A673 (cell line): ENCODE measurements around the gene PHACTR2. TPM values are rescaled to one million over a fixed set of nuclear protein-coding genes. Genes with fewer than 3 reads are reported as not detected.

ENCODE experiments used
- BruUV-seq: library from RNA; stranded (reverse); fragments of 400-500 nt; replicated peaks from 2 replicates; lab custom pipeline; 2021; lab: Mats Ljungman, UMichigan
- CTCF ChIA-PET: fragments of 300-600 bp; sonication (Branson Sonifier 250); formaldehyde crosslinking; loops from one replicate; lab custom pipeline; 2022; ENCODE audit warnings: antibody characterized with exemption; lab: Charles Lee
- POLR2A ChIA-PET: fragments of 300-600 bp; sonication (Branson Sonifier 250); formaldehyde crosslinking; loops from one replicate; lab custom pipeline; 2022; ENCODE audit warnings: antibody characterized with exemption; ENCODE audit not compliant: low non-redundant PET; lab: Charles Lee
- DNase-seq: peaks from one replicate; pipeline ENCODE4 v3.0.0-alpha.2; 2015; ENCODE audit warnings: low spot score
- H3K27ac ChIP-seq: fragments of 200-600 bp; sonication (generic); 2 replicates; pipeline ENCODE4 v1.5.1; 2016; ENCODE audit warnings: mixed run types, low read depth, mild to moderate bottlenecking, mixed read lengths, antibody characterized with exemption, low read length; ENCODE audit not compliant: poor library complexity, severe bottlenecking
- H3K27me3 ChIP-seq: fragments of 200-600 bp; sonication (generic); replicated peaks from 2 replicates; pipeline ENCODE4 v1.6.1; 2017; ENCODE audit warnings: mixed run types, low read depth, mild to moderate bottlenecking, mixed read lengths, antibody characterized with exemption, low read length; ENCODE audit not compliant: insufficient read depth, poor library complexity
- H3K36me3 ChIP-seq: fragments of 200-600 bp; sonication (generic); 2 replicates; pipeline ENCODE4 v1.6.1; 2016; ENCODE audit warnings: mixed run types, mild to moderate bottlenecking, mixed read lengths, antibody characterized with exemption, low read length; ENCODE audit not compliant: insufficient read depth, poor library complexity, severe bottlenecking
- H3K4me1 ChIP-seq: fragments of 200-600 bp; sonication (generic); 2 replicates; pipeline ENCODE4 v1.6.1; 2017; ENCODE audit warnings: mixed run types, mild to moderate bottlenecking, mixed read lengths, antibody characterized with exemption, low read length; ENCODE audit not compliant: insufficient read depth, poor library complexity, severe bottlenecking
- H3K4me3 ChIP-seq: fragments of 200-600 bp; sonication (generic); 2 replicates; pipeline ENCODE4 v1.5.1; 2016; ENCODE audit warnings: low read depth, mixed run types, mild to moderate bottlenecking, mixed read lengths, low read length; ENCODE audit not compliant: poor library complexity, severe bottlenecking
- H3K9me3 ChIP-seq: fragments of 200-600 bp; sonication (generic); 2 replicates; pipeline ENCODE4 v1.6.1; 2016; ENCODE audit warnings: mixed run types, low read depth, mild to moderate bottlenecking, mixed read lengths, antibody characterized with exemption, low read length; ENCODE audit not compliant: poor library complexity, severe bottlenecking
- EZH2 ChIP-seq: fragments of 200-600 bp; sonication (generic); IDR thresholded peaks from 2 replicates; pipeline ENCODE4 v1.6.1; 2017; ENCODE audit warnings: borderline replicate concordance, low read depth, mild to moderate bottlenecking, mixed read lengths, antibody characterized with exemption, low read length; ENCODE audit not compliant: poor library complexity, severe bottlenecking
- intact Hi-C: fragments of 100-400 bp; cut with micrococcal nuclease; formaldehyde crosslinking; loops from one replicate; pipeline ENCODE4 v1.10.0; 2022; ENCODE audit not compliant: unreplicated experiment
- total RNA-seq: library from RNA; stranded (reverse); gene quantifications from 2 replicates; pipeline ENCODE4 v1.2.3, GENCODE V29; 2021
- TF ChIP-seq, protein P1 (sequence below): fragments of 300-800, 200-600 bp; sonication (generic); conservative IDR thresholded peaks from 2 replicates; pipeline ENCODE4 v1.5.1; 2017; ENCODE audit warnings: low read depth, mild to moderate bottlenecking, antibody characterized with exemption, low read length, moderate library complexity, mixed read lengths

The PHACTR2 gene
- total RNA-seq, 1 experiment from 2014 or later: 2.4 TPM

DNA sequence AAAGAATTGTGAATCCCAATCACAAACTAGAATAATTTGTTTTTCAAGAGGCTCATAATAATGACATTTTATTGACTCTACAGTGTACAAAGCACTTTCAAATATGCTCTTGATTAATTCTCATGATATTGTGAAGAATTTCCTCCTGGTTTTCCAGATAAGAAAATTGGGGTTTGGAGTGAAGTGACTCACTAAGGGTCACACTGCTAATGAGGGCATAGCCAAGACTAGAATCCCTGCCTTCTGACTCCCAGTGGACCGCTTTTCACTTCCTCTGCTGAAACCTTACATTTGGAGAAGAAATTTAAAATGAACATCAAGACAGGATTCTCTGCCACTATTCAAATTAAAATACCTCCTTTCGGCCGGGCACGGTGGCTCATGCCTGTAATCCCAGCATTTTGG lies 127.1 kb downstream of the PHACTR2 start:
- intact Hi-C loops: no loop called here
- TF ChIP-seq, protein P1, sequence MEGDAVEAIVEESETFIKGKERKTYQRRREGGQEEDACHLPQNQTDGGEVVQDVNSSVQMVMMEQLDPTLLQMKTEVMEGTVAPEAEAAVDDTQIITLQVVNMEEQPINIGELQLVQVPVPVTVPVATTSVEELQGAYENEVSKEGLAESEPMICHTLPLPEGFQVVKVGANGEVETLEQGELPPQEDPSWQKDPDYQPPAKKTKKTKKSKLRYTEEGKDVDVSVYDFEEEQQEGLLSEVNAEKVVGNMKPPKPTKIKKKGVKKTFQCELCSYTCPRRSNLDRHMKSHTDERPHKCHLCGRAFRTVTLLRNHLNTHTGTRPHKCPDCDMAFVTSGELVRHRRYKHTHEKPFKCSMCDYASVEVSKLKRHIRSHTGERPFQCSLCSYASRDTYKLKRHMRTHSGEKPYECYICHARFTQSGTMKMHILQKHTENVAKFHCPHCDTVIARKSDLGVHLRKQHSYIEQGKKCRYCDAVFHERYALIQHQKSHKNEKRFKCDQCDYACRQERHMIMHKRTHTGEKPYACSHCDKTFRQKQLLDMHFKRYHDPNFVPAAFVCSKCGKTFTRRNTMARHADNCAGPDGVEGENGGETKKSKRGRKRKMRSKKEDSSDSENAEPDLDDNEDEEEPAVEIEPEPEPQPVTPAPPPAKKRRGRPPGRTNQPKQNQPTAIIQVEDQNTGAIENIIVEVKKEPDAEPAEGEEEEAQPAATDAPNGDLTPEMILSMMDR: no peak
- POLR2A ChIA-PET: no interaction called here
- Histone ChIP-seq H3K36me3 (no peaks in the 10 kb centered on the region), H3K4me3 (no peak overlapping the region), H3K27ac (no peak overlapping the region), H3K4me1 (no peaks in the 10 kb centered on the region), H3K9me3 (no peaks in the 10 kb centered on the region), H3K27me3 (no peaks in the 10 kb centered on the region)
- CTCF ChIA-PET: no interaction called here
- no peak for DNase-seq
- no TSS peak for BruUV-seq

DNA sequence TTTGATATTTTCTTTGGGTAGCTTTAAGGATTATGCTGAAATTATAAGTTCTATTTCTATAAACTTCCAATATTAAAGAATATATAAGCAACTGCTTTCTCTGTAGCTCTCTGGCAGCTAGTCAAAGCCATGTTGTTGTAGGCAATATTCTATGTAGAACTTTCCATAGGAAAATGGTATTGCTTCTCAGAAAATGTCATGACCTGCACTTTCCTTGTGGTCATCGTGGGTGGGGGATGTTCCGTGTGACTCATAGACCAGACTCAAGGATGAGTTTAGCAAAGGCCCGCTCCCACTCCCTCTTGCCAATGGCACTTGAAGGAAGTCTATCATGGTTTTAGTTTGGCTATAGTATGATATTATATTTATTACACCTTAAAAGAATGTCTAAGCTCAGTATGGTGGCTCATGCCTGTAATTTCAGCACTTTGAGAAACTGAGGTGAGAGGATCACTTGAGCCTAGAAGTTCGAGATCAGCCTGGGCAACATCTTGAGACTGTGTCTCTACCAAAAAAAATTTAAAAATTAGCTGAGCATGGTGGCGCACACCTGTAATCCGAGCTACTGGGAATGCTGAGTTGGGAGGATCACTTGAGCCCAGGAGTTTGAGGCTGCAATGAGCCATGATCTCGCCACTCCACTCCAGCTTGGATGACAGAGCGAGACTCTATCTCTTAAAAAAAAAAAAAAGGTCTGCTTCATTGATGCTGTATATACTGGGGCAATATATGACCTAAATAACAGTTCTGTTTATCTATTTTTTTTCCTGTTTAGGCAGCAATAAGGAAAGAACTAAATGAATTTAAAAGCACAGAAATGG lies 128.7 kb downstream of the PHACTR2 start:
- ChIA-PET POLR2A (no interaction called here), CTCF (no interaction called here)
- H3K9me3 ChIP-seq: no peaks in the 10 kb centered on the region
- no peaks in the 10 kb centered on the region for H3K36me3 ChIP-seq
- TF ChIP-seq, protein P1: no peak
- no peak for TF ChIP-seq EZH2
- intact Hi-C loops: no loop called here
- no peaks in the 10 kb centered on the region for H3K4me1 ChIP-seq
- no peaks in the 10 kb centered on the region for H3K27me3 ChIP-seq
- H3K4me3 ChIP-seq: no peak overlapping the region
- DNase-seq: no peak
- no TSS peak for BruUV-seq
- H3K27ac ChIP-seq: no peak overlapping the region

DNA sequence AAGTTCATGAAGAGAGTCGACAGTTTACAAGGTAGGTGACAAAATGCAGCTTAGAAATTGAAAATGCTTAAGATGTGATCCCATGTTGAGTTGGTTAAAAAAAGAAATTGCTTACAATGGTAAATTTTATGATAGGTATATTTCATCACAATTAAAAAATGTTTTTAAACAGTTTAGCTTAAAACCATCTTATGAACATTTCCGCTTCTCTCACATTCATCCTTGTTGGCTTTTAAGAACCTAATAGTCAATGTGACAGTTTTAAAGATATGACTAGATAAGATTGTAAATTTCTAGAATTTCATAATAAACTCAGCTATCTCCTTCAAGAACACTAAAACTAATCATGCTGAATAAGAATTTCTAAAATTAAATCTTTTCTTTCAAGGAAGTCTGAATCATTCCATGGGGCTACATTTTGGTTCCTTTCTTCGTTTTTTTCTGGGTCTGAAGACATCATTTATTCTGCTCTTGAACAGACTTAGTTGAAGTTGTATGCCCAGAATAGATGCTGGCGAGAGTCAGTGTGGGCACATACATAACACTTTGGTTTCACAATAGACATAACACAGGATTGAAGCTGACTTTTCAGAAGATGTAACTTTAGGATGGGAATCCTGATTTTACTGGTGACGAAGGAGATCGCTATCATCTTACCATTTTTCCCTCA lies 129.5 kb downstream of the PHACTR2 start:
- Histone ChIP-seq H3K36me3 (no peaks in the 10 kb centered on the region), H3K4me1 (no peaks in the 10 kb centered on the region), H3K27me3 (no peaks in the 10 kb centered on the region), H3K4me3 (no peak overlapping the region), H3K9me3 (no peaks in the 10 kb centered on the region), H3K27ac (no peak overlapping the region)
- no peak for DNase-seq
- intact Hi-C loops: no loop called here
- ChIA-PET CTCF (no interaction called here), POLR2A (no interaction called here)
- TF ChIP-seq, protein P1: no peak
- no peak for TF ChIP-seq EZH2
- no TSS peak for BruUV-seq
